Panc1 (cell line): ENCODE measurements around the gene KLF6. TPM values are rescaled to one million over a fixed set of nuclear protein-coding genes. Genes with fewer than 3 reads are reported as not detected.
"Not testable (repeated sequence)": the region's sequence is repeated elsewhere in the genome, so short reads cannot be mapped to it uniquely, and the experiment has no call there.

ENCODE experiments used
- ATAC-seq: fragments of 200-7000 bp; cut with Tn5 transposase; 2 replicates; pipeline ENCODE4 v1.9.1; 2020; ENCODE audit warnings: mild to moderate bottlenecking, moderate library complexity
- BruUV-seq: library from RNA; stranded (reverse); fragments of 400-500 nt; replicated peaks from 2 replicates; lab custom pipeline; 2021; lab: Mats Ljungman, UMichigan
- CTCF ChIA-PET: fragments of 300-600 bp; sonication (Branson Sonifier 250); formaldehyde crosslinking; loops from one replicate; lab custom pipeline; 2022; ENCODE audit warnings: antibody characterized with exemption; lab: Charles Lee
- POLR2A ChIA-PET: fragments of 300-600 bp; sonication (Branson Sonifier 250); formaldehyde crosslinking; loops from one replicate; lab custom pipeline; 2022; ENCODE audit warnings: antibody characterized with exemption; lab: Charles Lee
- DNase-seq: peaks from one replicate; pipeline ENCODE4 v3.0.0-alpha.2; 2010; ENCODE audit warnings: low read depth, low spot score
- H3K27ac ChIP-seq: 2 replicates; pipeline ENCODE4 v1.5.1; 2011; ENCODE audit warnings: mild to moderate bottlenecking, low read length, inconsistent platforms
- H3K27me3 ChIP-seq: fragments of 200-500 bp; sonication (Bioruptor generic); 2 replicates; pipeline ENCODE4 v1.6.0; 2014; ENCODE audit warnings: low read length, inconsistent platforms; ENCODE audit not compliant: control insufficient read depth, insufficient read depth
- H3K36me3 ChIP-seq: fragments of 200-500 bp; sonication (Bioruptor generic); 2 replicates; pipeline ENCODE4 v1.5.1; 2014; ENCODE audit warnings: inconsistent platforms, mild to moderate bottlenecking, low read length, moderate library complexity; ENCODE audit not compliant: control insufficient read depth, insufficient read depth
- H3K4me1 ChIP-seq: 2 replicates; pipeline ENCODE4 v1.5.1; 2011; ENCODE audit warnings: inconsistent platforms, mild to moderate bottlenecking, low read length, moderate library complexity; ENCODE audit not compliant: control insufficient read depth, insufficient read depth
- H3K4me3 ChIP-seq, 2 experiments: 2 replicates each; pipeline ENCODE4 v1.5.1; 2011 to 2012; ENCODE audit warnings: low read depth in 2 of 2, low read length in 2 of 2, mild to moderate bottlenecking in 2 of 2, inconsistent platforms in 1 of 2, moderate library complexity in 1 of 2
- H3K9me3 ChIP-seq: fragments of 200-500 bp; sonication (Bioruptor generic); 2 replicates; pipeline ENCODE4 v1.5.1; 2014; ENCODE audit warnings: low read depth, mild to moderate bottlenecking, inconsistent platforms, low read length, moderate library complexity; ENCODE audit not compliant: control insufficient read depth, insufficient read depth
- POLR2AphosphoS5 ChIP-seq: IDR thresholded peaks from 2 replicates; pipeline ENCODE4 v1.6.1; 2012; ENCODE audit warnings: mild to moderate bottlenecking, low read depth, low read length, moderate library complexity
- SIN3A ChIP-seq: IDR thresholded peaks from 2 replicates; pipeline ENCODE4 v1.6.1; 2012; ENCODE audit warnings: low read depth, mild to moderate bottlenecking, low read length, moderate library complexity, borderline replicate concordance; ENCODE audit not compliant: insufficient read depth
- TCF7L2 ChIP-seq: IDR thresholded peaks from 2 replicates; pipeline ENCODE4 v1.6.1; 2011; ENCODE audit warnings: mild to moderate bottlenecking, low read depth, low read length, inconsistent platforms
- in situ Hi-C: cut with HindIII; loops from 2 replicates; pipeline ENCODE4 v1.10.0; 2016; ENCODE audit warnings: low sequenced_read_pairs, low pct_unique_long_range_greater_than_20kb
- intact Hi-C: fragments of 100-400 bp; cut with micrococcal nuclease; formaldehyde crosslinking; loops from one replicate; pipeline ENCODE4 v1.10.0; 2022; ENCODE audit not compliant: unreplicated experiment
- total RNA-seq: library from RNA; stranded (reverse); gene quantifications from one replicate; pipeline ENCODE4 v1.2.1, GENCODE V29; 2021; ENCODE audit not compliant: unreplicated experiment
- TF ChIP-seq, protein P1 (sequence below), 2 experiments: IDR thresholded peaks; 2 replicates each; pipeline ENCODE4 v1.6.1; 2011 to 2012; ENCODE audit warnings: low read depth in 2 of 2, control low read depth in 1 of 2, low read length in 1 of 2, mild to moderate bottlenecking in 1 of 2, moderate library complexity in 1 of 2; ENCODE audit not compliant: insufficient read depth in 1 of 2
- TF ChIP-seq, protein P2 (sequence below): fragments of 450-650 bp; IDR thresholded peaks from 2 replicates; pipeline ENCODE4 v1.5.1; 2017; ENCODE audit warnings: mild to moderate bottlenecking

The KLF6 gene
- total RNA-seq, 1 experiment from 2014 or later, result 177 TPM

DNA sequence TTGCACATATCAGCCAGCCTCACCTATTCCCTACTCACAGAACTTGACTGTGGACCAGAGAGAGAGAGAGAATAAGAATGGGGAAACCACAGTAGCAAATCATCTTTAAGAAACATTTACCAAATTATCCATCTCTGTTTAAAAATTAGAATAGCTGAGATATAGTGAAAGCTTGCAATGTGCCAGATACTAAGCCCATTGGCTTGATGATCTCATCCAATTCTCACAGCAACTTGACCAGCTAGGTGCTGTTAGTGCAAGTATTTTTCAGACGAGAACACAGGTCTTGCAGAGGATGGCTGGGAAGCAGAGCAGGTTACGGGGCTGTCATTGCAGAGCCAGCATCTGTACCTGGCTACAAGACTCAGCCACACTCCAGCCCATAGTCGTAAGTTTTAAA, 50.9 kb downstream of the KLF6 start:
- Histone ChIP-seq H3K4me3 (no peak overlapping the region), H3K9me3 (no peaks in the 10 kb centered on the region), H3K36me3 (no peaks in the 10 kb centered on the region), H3K4me1 (no peaks in the 10 kb centered on the region), H3K27me3 (no peaks in the 10 kb centered on the region), H3K27ac (0 out of 2 replicates have a peak overlapping the region, but pooled peaks have one; percentile 34)
- TF ChIP-seq POLR2AphosphoS5 (no peak), SIN3A (no peak), TCF7L2 (no peak)
- TF ChIP-seq, protein P1, sequence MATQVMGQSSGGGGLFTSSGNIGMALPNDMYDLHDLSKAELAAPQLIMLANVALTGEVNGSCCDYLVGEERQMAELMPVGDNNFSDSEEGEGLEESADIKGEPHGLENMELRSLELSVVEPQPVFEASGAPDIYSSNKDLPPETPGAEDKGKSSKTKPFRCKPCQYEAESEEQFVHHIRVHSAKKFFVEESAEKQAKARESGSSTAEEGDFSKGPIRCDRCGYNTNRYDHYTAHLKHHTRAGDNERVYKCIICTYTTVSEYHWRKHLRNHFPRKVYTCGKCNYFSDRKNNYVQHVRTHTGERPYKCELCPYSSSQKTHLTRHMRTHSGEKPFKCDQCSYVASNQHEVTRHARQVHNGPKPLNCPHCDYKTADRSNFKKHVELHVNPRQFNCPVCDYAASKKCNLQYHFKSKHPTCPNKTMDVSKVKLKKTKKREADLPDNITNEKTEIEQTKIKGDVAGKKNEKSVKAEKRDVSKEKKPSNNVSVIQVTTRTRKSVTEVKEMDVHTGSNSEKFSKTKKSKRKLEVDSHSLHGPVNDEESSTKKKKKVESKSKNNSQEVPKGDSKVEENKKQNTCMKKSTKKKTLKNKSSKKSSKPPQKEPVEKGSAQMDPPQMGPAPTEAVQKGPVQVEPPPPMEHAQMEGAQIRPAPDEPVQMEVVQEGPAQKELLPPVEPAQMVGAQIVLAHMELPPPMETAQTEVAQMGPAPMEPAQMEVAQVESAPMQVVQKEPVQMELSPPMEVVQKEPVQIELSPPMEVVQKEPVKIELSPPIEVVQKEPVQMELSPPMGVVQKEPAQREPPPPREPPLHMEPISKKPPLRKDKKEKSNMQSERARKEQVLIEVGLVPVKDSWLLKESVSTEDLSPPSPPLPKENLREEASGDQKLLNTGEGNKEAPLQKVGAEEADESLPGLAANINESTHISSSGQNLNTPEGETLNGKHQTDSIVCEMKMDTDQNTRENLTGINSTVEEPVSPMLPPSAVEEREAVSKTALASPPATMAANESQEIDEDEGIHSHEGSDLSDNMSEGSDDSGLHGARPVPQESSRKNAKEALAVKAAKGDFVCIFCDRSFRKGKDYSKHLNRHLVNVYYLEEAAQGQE (IDR thresholded peaks at IDR 0.05; ENCODE audit: insufficient read depth in 1 of 2, low read depth in 2 of 2, low read length in 1 of 2), result no peak
- TF ChIP-seq, protein P2, sequence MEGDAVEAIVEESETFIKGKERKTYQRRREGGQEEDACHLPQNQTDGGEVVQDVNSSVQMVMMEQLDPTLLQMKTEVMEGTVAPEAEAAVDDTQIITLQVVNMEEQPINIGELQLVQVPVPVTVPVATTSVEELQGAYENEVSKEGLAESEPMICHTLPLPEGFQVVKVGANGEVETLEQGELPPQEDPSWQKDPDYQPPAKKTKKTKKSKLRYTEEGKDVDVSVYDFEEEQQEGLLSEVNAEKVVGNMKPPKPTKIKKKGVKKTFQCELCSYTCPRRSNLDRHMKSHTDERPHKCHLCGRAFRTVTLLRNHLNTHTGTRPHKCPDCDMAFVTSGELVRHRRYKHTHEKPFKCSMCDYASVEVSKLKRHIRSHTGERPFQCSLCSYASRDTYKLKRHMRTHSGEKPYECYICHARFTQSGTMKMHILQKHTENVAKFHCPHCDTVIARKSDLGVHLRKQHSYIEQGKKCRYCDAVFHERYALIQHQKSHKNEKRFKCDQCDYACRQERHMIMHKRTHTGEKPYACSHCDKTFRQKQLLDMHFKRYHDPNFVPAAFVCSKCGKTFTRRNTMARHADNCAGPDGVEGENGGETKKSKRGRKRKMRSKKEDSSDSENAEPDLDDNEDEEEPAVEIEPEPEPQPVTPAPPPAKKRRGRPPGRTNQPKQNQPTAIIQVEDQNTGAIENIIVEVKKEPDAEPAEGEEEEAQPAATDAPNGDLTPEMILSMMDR, result no peak
- in situ Hi-C loops (no loop called here), intact Hi-C loops (no loop called here)
- ChIA-PET CTCF (no interaction called here), POLR2A (no interaction called here)
- no TSS peak for BruUV-seq
- ATAC-seq, result no peak
- no peak for DNase-seq

- ATAC-seq, H3K27me3 ChIP-seq, H3K4me3 ChIP-seq, H3K4me1 ChIP-seq, H3K36me3 ChIP-seq, BruUV-seq, H3K27ac ChIP-seq, CTCF ChIA-PET, H3K9me3 ChIP-seq, in situ Hi-C loops, POLR2A ChIA-PET, intact Hi-C loops, DNase-seq: not testable (repeated sequence)
Observed at GRCh38 chr10:3732183-3732582, 52.8 kb downstream of the KLF6 start.

GRCh38 chr10:3729397-3729976, 55.5 kb downstream of the KLF6 start:
- Histone ChIP-seq H3K9me3 (no peaks in the 10 kb centered on the region), H3K27ac (no peak overlapping the region), H3K36me3 (no peaks in the 10 kb centered on the region), H3K4me1 (no peaks in the 10 kb centered on the region), H3K27me3 (no peaks in the 10 kb centered on the region), H3K4me3 (no peak overlapping the region)
- in situ Hi-C loops (no loop called here), intact Hi-C loops (no loop called here)
- BruUV-seq, result no TSS peak
- no peak for ATAC-seq
- POLR2A ChIA-PET, result no interaction called here
- TF ChIP-seq, protein P2, result no peak
- TF ChIP-seq SIN3A, result no peak
- TF ChIP-seq POLR2AphosphoS5, result no peak
- TF ChIP-seq TCF7L2, result no peak
- TF ChIP-seq, protein P1 (IDR thresholded peaks at IDR 0.05; ENCODE audit: insufficient read depth in 1 of 2, low read depth in 2 of 2, low read length in 1 of 2), result no peak
- CTCF ChIA-PET, result no interaction called here
- DNase-seq, result no peak
